Activated CD4-positive, alpha-beta memory T cell treated with anti-CD3 and anti-CD28 coated beads for 36 hours (primary cell): Measurements from ENCODE around the gene KCP. TPM values are rescaled to one million over a fixed set of nuclear protein-coding genes. Genes with fewer than 3 reads are reported as not detected.

Experiments
- CTCF ChIA-PET: fragments of 350-600 bp; sonication (Branson Sonifier 250); formaldehyde crosslinking; loops from one replicate; lab custom pipeline; 2021; ENCODE audit warnings: antibody characterized with exemption, inconsistent platforms; lab: Charles Lee
- POLR2A ChIA-PET: fragments of 350-600 bp; sonication (Branson Sonifier 250); formaldehyde crosslinking; loops from one replicate; lab custom pipeline; 2021; ENCODE audit warnings: antibody characterized with exemption; lab: Charles Lee
- DNase-seq: peaks from one replicate; pipeline ENCODE4 v3.0.0-alpha.2; 2020
- H3K27ac Mint-ChIP-seq: one replicate; pipeline ENCODE4 v1.8.0; 2021; ENCODE audit warnings: mixed read lengths
- H3K27me3 Mint-ChIP-seq: one replicate; pipeline ENCODE4 v1.8.0; 2021; ENCODE audit warnings: mixed read lengths
- H3K36me3 Mint-ChIP-seq: one replicate; pipeline ENCODE4 v1.8.0; 2021; ENCODE audit warnings: mixed read lengths
- H3K4me1 Mint-ChIP-seq: one replicate; pipeline ENCODE4 v1.8.0; 2021; ENCODE audit warnings: low read depth, mixed read lengths
- H3K4me3 Mint-ChIP-seq: one replicate; pipeline ENCODE4 v1.8.0; 2021; ENCODE audit warnings: mild to moderate bottlenecking, mixed read lengths
- H3K9me3 Mint-ChIP-seq: one replicate; pipeline ENCODE4 v1.8.0; 2021; ENCODE audit warnings: mixed read lengths
- intact Hi-C: fragments of 100-400 bp; cut with micrococcal nuclease; formaldehyde crosslinking; loops from one replicate; pipeline ENCODE4 v1.15.1; 2023
- total RNA-seq, 2 experiments: library from RNA; stranded (reverse); gene quantifications; one replicate each; pipeline ENCODE4 v1.2.3, GENCODE V29; 2021

The KCP gene
- total RNA-seq, 2 experiments from 2014 or later, result 0.05 to 0.12 TPM

- POLR2A ChIA-PET, result no interaction called here
- no peaks in the 10 kb centered on the region for H3K9me3 Mint-ChIP-seq
- H3K4me3 Mint-ChIP-seq, result no peak overlapping the region
- peaks cover 12% of the 10 kb centered on the region for H3K27me3 Mint-ChIP-seq
- DNase-seq, result no peak
- H3K36me3 Mint-ChIP-seq, result no peaks in the 10 kb centered on the region
- intact Hi-C loops, result no loop called here
- CTCF ChIA-PET, result interaction anchor here (1.1 kb wide), 1 partner anchor 461 kb away, joined by 4 read pairs; no protein-coding TSS in a partner anchor
- H3K27ac Mint-ChIP-seq, result no peak overlapping the region
- H3K4me1 Mint-ChIP-seq, result peaks cover 1% of the 10 kb centered on the region
Measured at GRCh38 chr7:128887169-128888038, 23.1 kb downstream of the KCP start.

- H3K4me1 Mint-ChIP-seq, result peaks cover 1% of the 10 kb centered on the region
- intact Hi-C loops, result no loop called here
- H3K9me3 Mint-ChIP-seq, result no peaks in the 10 kb centered on the region
- no peaks in the 10 kb centered on the region for H3K36me3 Mint-ChIP-seq
- CTCF ChIA-PET, result interaction anchor here (1.0 to 1.1 kb wide), 2 partner anchors 22 to 460 kb away, joined by 4 to 5 read pairs; no protein-coding TSS in a partner anchor
- H3K4me3 Mint-ChIP-seq, result no peak overlapping the region
- peaks cover 7% of the 10 kb centered on the region for H3K27me3 Mint-ChIP-seq
- H3K27ac Mint-ChIP-seq, result no peak overlapping the region
- POLR2A ChIA-PET, result no interaction called here
- no peak for DNase-seq
Measured at GRCh38 chr7:128886391-128887168, 23.9 kb downstream of the KCP start.

- intact Hi-C loops, result no loop called here
- H3K27ac Mint-ChIP-seq, result no peak overlapping the region
- ChIA-PET CTCF (interaction anchor here (0.8 to 2.9 kb wide), 5 partner anchors 16 to 459 kb away, joined by 3 to 46 read pairs (median 5); partner anchors contain the start of gene ATP6V1F), POLR2A (no interaction called here)
- no peaks in the 10 kb centered on the region for H3K36me3 Mint-ChIP-seq
- H3K9me3 Mint-ChIP-seq, result no peaks in the 10 kb centered on the region
- DNase-seq, result no peak
- H3K4me1 Mint-ChIP-seq, result peaks cover 1% of the 10 kb centered on the region
- H3K27me3 Mint-ChIP-seq, result peaks cover 7% of the 10 kb centered on the region
- H3K4me3 Mint-ChIP-seq, result no peak overlapping the region
Measured at GRCh38 chr7:128885370-128886187, 24.9 kb downstream of the KCP start.

- no peak overlapping the region for H3K27ac Mint-ChIP-seq
- H3K4me3 Mint-ChIP-seq, result no peak overlapping the region
- no peaks in the 10 kb centered on the region for H3K9me3 Mint-ChIP-seq
Measured at GRCh38 chr7:128884561-128885369, 25.7 kb downstream of the KCP start.

GRCh38 chr7:128883622-128884448 lies 26.7 kb downstream of the KCP start:
- no peaks in the 10 kb centered on the region for H3K9me3 Mint-ChIP-seq
- no peaks in the 10 kb centered on the region for H3K36me3 Mint-ChIP-seq
- H3K27me3 Mint-ChIP-seq, result peaks cover 2% of the 10 kb centered on the region
- ChIA-PET CTCF (interaction anchor here (0.6 to 2.9 kb wide), 52 partner anchors 8 to 537 kb away, joined by 3 to 46 read pairs (median 4); partner anchors contain the start of genes ATP6V1F, CALU, IRF5 and TNPO3), POLR2A (interaction anchor here (0.5 to 1.4 kb wide), 2 partner anchors 21 to 144 kb away, joined by 3 to 5 read pairs; partner anchors contain the start of genes ATP6V1F and CALU)
- peaks cover 1% of the 10 kb centered on the region for H3K4me1 Mint-ChIP-seq
- intact Hi-C loops, result loop anchor here (1.0 to 5.0 kb wide), 4 partner anchors 42 to 457 kb away; partner anchors contain the start of gene METTL2B
- peak; percentile 88 for DNase-seq
- peak overlapping the region; percentile 0 for H3K4me3 Mint-ChIP-seq
- no peak overlapping the region for H3K27ac Mint-ChIP-seq

More at GRCh38 chr7:128884561-128885369, 25.7 kb downstream of the KCP start:
- DNase-seq, result no peak
- Mint-ChIP-seq H3K4me1 (peaks cover 1% of the 10 kb centered on the region), H3K27me3 (peaks cover 2% of the 10 kb centered on the region), H3K36me3 (no peaks in the 10 kb centered on the region)
- POLR2A ChIA-PET, result no interaction called here
- CTCF ChIA-PET, result interaction anchor here (0.9 to 2.9 kb wide), 17 partner anchors 10 to 278 kb away, joined by 3 to 46 read pairs (median 5); partner anchors contain the start of genes ATP6V1F and TNPO3
- intact Hi-C loops, result loop anchor here (5.0 kb wide), 2 partner anchors 407 to 457 kb away; partner anchors contain the start of gene METTL2B

GRCh38 chr7:128882134-128882533 lies 28.4 kb downstream of the KCP start:
- intact Hi-C loops, result loop anchor here (2.0 to 5.0 kb wide), 3 partner anchors 273 to 455 kb away; partner anchors contain the start of gene METTL2B

GRCh38 chr7:128881458-128882125 lies 28.9 kb downstream of the KCP start:
- peaks cover 1% of the 10 kb centered on the region for H3K4me1 Mint-ChIP-seq
- DNase-seq, result no peak
- H3K4me3 Mint-ChIP-seq, result no peak overlapping the region
- H3K9me3 Mint-ChIP-seq, result no peaks in the 10 kb centered on the region
- no peak overlapping the region for H3K27ac Mint-ChIP-seq
- ChIA-PET POLR2A (interaction anchor here (1.4 kb wide), 1 partner anchor 18 kb away, joined by 6 read pairs; the partner anchor contains the start of gene ATP6V1F), CTCF (interaction anchor here (0.7 to 3.4 kb wide), 7 partner anchors 10 to 406 kb away, joined by 3 to 20 read pairs (median 3); partner anchors contain the start of gene ATP6V1F)
- peaks cover 2% of the 10 kb centered on the region for H3K27me3 Mint-ChIP-seq
- H3K36me3 Mint-ChIP-seq, result no peaks in the 10 kb centered on the region
- intact Hi-C loops, result loop anchor here (2.0 to 5.0 kb wide), 4 partner anchors 87 to 454 kb away; partner anchors contain the start of gene METTL2B

More at GRCh38 chr7:128882134-128882533, 28.4 kb downstream of the KCP start:
- H3K27me3 Mint-ChIP-seq, result peaks cover 2% of the 10 kb centered on the region
- H3K27ac Mint-ChIP-seq, result no peak overlapping the region
- POLR2A ChIA-PET, result interaction anchor here (1.4 kb wide), 1 partner anchor 19 kb away, joined by 6 read pairs; the partner anchor contains the start of gene ATP6V1F
- peaks cover 1% of the 10 kb centered on the region for H3K4me1 Mint-ChIP-seq
- CTCF ChIA-PET, result interaction anchor here (0.7 to 3.4 kb wide), 9 partner anchors 13 to 173 kb away, joined by 3 to 20 read pairs (median 6); partner anchors contain the start of genes ATP6V1F, CALU and TNPO3
- DNase-seq, result no peak
- no peaks in the 10 kb centered on the region for H3K36me3 Mint-ChIP-seq
- H3K4me3 Mint-ChIP-seq, result no peak overlapping the region
- no peaks in the 10 kb centered on the region for H3K9me3 Mint-ChIP-seq

- H3K4me3 Mint-ChIP-seq, result no peak overlapping the region
- no peak for DNase-seq
- intact Hi-C loops, result loop anchor here (2.0 to 5.0 kb wide), 3 partner anchors 86 to 454 kb away; partner anchors contain the start of gene METTL2B
Measured at GRCh38 chr7:128880791-128881457, 29.6 kb downstream of the KCP start.

More at GRCh38 chr7:128880791-128881457, 29.6 kb downstream of the KCP start:
- Mint-ChIP-seq H3K27me3 (peaks cover 2% of the 10 kb centered on the region), H3K27ac (no peak overlapping the region), H3K9me3 (no peaks in the 10 kb centered on the region), H3K4me1 (peaks cover 1% of the 10 kb centered on the region), H3K36me3 (no peaks in the 10 kb centered on the region)
- CTCF ChIA-PET, result interaction anchor here (0.6 to 3.4 kb wide), 8 partner anchors 9 to 406 kb away, joined by 3 to 20 read pairs (median 3); partner anchors contain the start of gene ATP6V1F
- POLR2A ChIA-PET, result interaction anchor here (1.4 kb wide), 1 partner anchor 18 kb away, joined by 6 read pairs; the partner anchor contains the start of gene ATP6V1F
